ENCODE data around the gene MAP1LC3B.
A peak's percentile ranks its signal among the peaks of the same experiment; 100 is the strongest.

Gene MAP1LC3B

GRCh38 chr16:87391950-87392820, at the start of gene MAP1LC3B:
Gene MAP1LC3B, plus strand, starts transcription at chr16:87392336. Its CDS starts 92 bp downstream, at chr16:87392428.
- DNase-seq (ENCODE audit: low read depth): peak; percentile 96

- DNase-seq (ENCODE audit: low read depth): no peak
These were observed 49.6 kb upstream of the MAP1LC3B start for GRCh38 chr16:87342504-87342903.

- no peak for DNase-seq (ENCODE audit: low read depth)
These were observed 49.0 kb upstream of the MAP1LC3B start for GRCh38 chr16:87342978-87343752.

- DNase-seq (ENCODE audit: low read depth): no peak
These were observed 48.4 kb upstream of the MAP1LC3B start for GRCh38 chr16:87343753-87344050.

- DNase-seq (ENCODE audit: low read depth): no peak
These were observed 47.8 kb upstream of the MAP1LC3B start for GRCh38 chr16:87344165-87344930.

GRCh38 chr16:87344931-87345631, 47.1 kb upstream of the MAP1LC3B start:
- DNase-seq (ENCODE audit: low read depth): peak; percentile 15

- DNase-seq (ENCODE audit: low read depth): no peak
These were observed 46.3 kb upstream of the MAP1LC3B start for GRCh38 chr16:87345726-87346424.

- no peak for DNase-seq (ENCODE audit: low read depth)
These were observed 45.5 kb upstream of the MAP1LC3B start for GRCh38 chr16:87346517-87347060.

GRCh38 chr16:87347932-87348615, 44.1 kb upstream of the MAP1LC3B start:
- DNase-seq (ENCODE audit: low read depth): no peak

- no peak for DNase-seq (ENCODE audit: low read depth)
These were observed 43.4 kb upstream of the MAP1LC3B start for GRCh38 chr16:87348616-87349157.

- DNase-seq (ENCODE audit: low read depth): no peak
These were observed 42.1 kb upstream of the MAP1LC3B start for GRCh38 chr16:87350031-87350430.

- no peak for DNase-seq (ENCODE audit: low read depth)
These were observed 41.3 kb upstream of the MAP1LC3B start for GRCh38 chr16:87350681-87351319.

- DNase-seq (ENCODE audit: low read depth): no peak
These were observed 40.8 kb upstream of the MAP1LC3B start for GRCh38 chr16:87351320-87351698.

- no peak for DNase-seq (ENCODE audit: low read depth)
These were observed 39.3 kb upstream of the MAP1LC3B start for GRCh38 chr16:87352818-87353217.

GRCh38 chr16:87353613-87354012, 38.5 kb upstream of the MAP1LC3B start:
- DNase-seq (ENCODE audit: low read depth): no peak

GRCh38 chr16:87356491-87356853, 35.7 kb upstream of the MAP1LC3B start:
- no peak for DNase-seq (ENCODE audit: low read depth)

GRCh38 chr16:87358250-87358649, 33.9 kb upstream of the MAP1LC3B start:
- no peak for DNase-seq (ENCODE audit: low read depth)

- no peak for DNase-seq (ENCODE audit: low read depth)
These were observed 33.4 kb upstream of the MAP1LC3B start for GRCh38 chr16:87358696-87359095.

GRCh38 chr16:87359121-87359520, 33.0 kb upstream of the MAP1LC3B start:
- no peak for DNase-seq (ENCODE audit: low read depth)
